GM12878 (cell line): ENCODE data around the gene FOXN4. TPM values are rescaled to one million over a fixed set of nuclear protein-coding genes. Genes with fewer than 3 reads are reported as not detected.

ENCODE experiments used
- ATAC-seq: fragments of 200-7000 bp; cut with Tn5 transposase; 3 replicates; pipeline ENCODE4 v1.9.1; 2020; ENCODE audit warnings: mild to moderate bottlenecking, moderate library complexity
- BruUV-seq: library from RNA; stranded (reverse); fragments of 400-500 nt; replicated peaks from 2 replicates; lab custom pipeline; 2021; lab: Mats Ljungman, UMichigan
- CTCF ChIA-PET: fragments of 300-600 bp; sonication (Branson Sonifier 250); formaldehyde crosslinking; extraction: SDS; loops from one replicate; lab custom pipeline; 2021; ENCODE audit warnings: inconsistent platforms; lab: Yijun Ruan, JAX
- POLR2A ChIA-PET: fragments of 350-600 bp; formaldehyde crosslinking; extraction: SDS; loops from one replicate; lab custom pipeline; 2021; ENCODE audit warnings: inconsistent platforms; lab: Charles Lee
- RAD21 ChIA-PET: fragments of 300-600 bp; sonication (Branson Sonifier 250); formaldehyde crosslinking; loops from one replicate; lab custom pipeline; 2023; ENCODE audit warnings: antibody characterized with exemption; ENCODE audit not compliant: unreplicated experiment; lab: Charles Lee
- SMC1A ChIA-PET: fragments of 300-600 bp; sonication (Branson Sonifier 250); formaldehyde crosslinking; loops from one replicate; lab custom pipeline; 2023; ENCODE audit not compliant: unreplicated experiment, uncharacterized antibody; lab: Charles Lee
- DNase-seq: peaks from one replicate; pipeline ENCODE4 v3.0.0-alpha.2; 2011; ENCODE audit warnings: low read depth, low spot score
- FAIRE-seq: peaks from 3 replicates; lab custom pipeline; 2011; peaks lifted over from hg19 to GRCh38; lab: Jason Lieb, UNC
- H2AFZ ChIP-seq: 2 replicates; pipeline ENCODE4 v1.6.0; 2011; ENCODE audit warnings: low read depth, low read length, control low read depth; ENCODE audit not compliant: control insufficient read depth
- H3K27ac ChIP-seq: 2 replicates; pipeline ENCODE4 v1.5.1; 2011; ENCODE audit warnings: control low read depth; ENCODE audit not compliant: control insufficient read depth, insufficient read depth
- H3K27me3 ChIP-seq, 2 experiments: replicated peaks in 1 of 2; 2 replicates each; pipeline versions ENCODE4 v1.6.0 to v1.6.1; 2011; ENCODE audit warnings: low read length in 1 of 2; ENCODE audit not compliant: control insufficient read depth in 2 of 2, insufficient read depth in 2 of 2
- H3K36me3 ChIP-seq, 2 experiments: 2 replicates each; pipeline ENCODE4 v1.5.1; 2011; ENCODE audit warnings: low read length in 1 of 2; ENCODE audit not compliant: control insufficient read depth in 2 of 2, insufficient read depth in 2 of 2
- H3K4me1 ChIP-seq: 2 replicates; pipeline ENCODE4 v1.6.1; 2011; ENCODE audit warnings: mild to moderate bottlenecking, low read length, moderate library complexity, mixed read lengths; ENCODE audit not compliant: control insufficient read depth, insufficient read depth
- H3K4me2 ChIP-seq: 2 replicates; pipeline ENCODE4 v1.6.0; 2011; ENCODE audit warnings: control low read depth; ENCODE audit not compliant: control insufficient read depth, insufficient read depth
- H3K4me3 ChIP-seq: fragments of 200-600 bp; sonication (generic); 2 replicates; pipeline ENCODE4 v1.5.1; 2016
- H3K79me2 ChIP-seq: 2 replicates; pipeline ENCODE4 v1.6.0; 2011; ENCODE audit warnings: low read length; ENCODE audit not compliant: control insufficient read depth, insufficient read depth
- H3K9ac ChIP-seq: 2 replicates; pipeline ENCODE4 v1.8.0; 2011; ENCODE audit warnings: low read length, control low read depth, mixed read lengths; ENCODE audit not compliant: control insufficient read depth, insufficient read depth
- H3K9me3 ChIP-seq: replicated peaks from 3 replicates; pipeline ENCODE4 v1.5.1; 2011; ENCODE audit warnings: mild to moderate bottlenecking, low read length; ENCODE audit not compliant: control insufficient read depth, insufficient read depth
- H4K20me1 ChIP-seq: 2 replicates; pipeline ENCODE4 v1.6.0; 2011; ENCODE audit not compliant: control insufficient read depth, insufficient read depth
- BRCA1 ChIP-seq: IDR thresholded peaks from 2 replicates; pipeline ENCODE4 v1.6.1; 2011; ENCODE audit warnings: low read depth, low read length, improper control_type of control experiment
- GABPA ChIP-seq: IDR thresholded peaks from 2 replicates; pipeline ENCODE4 v1.6.1; 2014; ENCODE audit warnings: antibody characterized with exemption, low read depth, mild to moderate bottlenecking, inconsistent platforms
- HCFC1 ChIP-seq: fragments of 150-350 bp; IDR thresholded peaks from 2 replicates; pipeline ENCODE4 v1.6.1; 2014; ENCODE audit warnings: low read length
- HDGF ChIP-seq: fragments of 450-650 bp; IDR thresholded peaks from 2 replicates; pipeline ENCODE4 v1.6.1; 2016; ENCODE audit warnings: antibody characterized with exemption
- IKZF2 ChIP-seq, 2 experiments: fragments of 450-650 bp; IDR thresholded peaks; 2 replicates each; pipeline ENCODE4 v1.6.1; 2017; ENCODE audit warnings: mild to moderate bottlenecking in 2 of 2, moderate library complexity in 2 of 2
- MEF2B ChIP-seq: fragments of 450-650 bp; IDR thresholded peaks from 2 replicates; pipeline ENCODE4 v1.6.1; 2018; ENCODE audit warnings: mild to moderate bottlenecking, moderate library complexity; ENCODE audit not compliant: partially characterized antibody, poor library complexity, severe bottlenecking
- USF1 ChIP-seq: IDR thresholded peaks from 2 replicates; pipeline ENCODE4 v1.6.1; 2011; ENCODE audit warnings: borderline replicate concordance, low read depth, mild to moderate bottlenecking, moderate library complexity, mixed read lengths, low read length; ENCODE audit not compliant: insufficient read depth; ENCODE audit errors: extremely low read length
- ZNF274 ChIP-seq: IDR thresholded peaks from one replicate; pipeline ENCODE4 v1.8.0; 2011; ENCODE audit not compliant: insufficient read length, insufficient read depth
- WGBS: methylation state at CpG from one replicate; pipeline ENCODE4 v1.1.6; 2016; ENCODE audit warnings: low lambda C conversion rate; ENCODE audit not compliant: insufficient replicate concordance, insufficient coverage; ENCODE audit errors: missing lambda C conversion rate; 5-methylcytosine and 5-hydroxymethylcytosine counted together
- in situ Hi-C: fragments of 300-500 bp; cut with MboI; formaldehyde crosslinking; loops from 9 replicates; pipeline ENCODE4 v1.14.3; 2018; ENCODE audit warnings: mixed read lengths
- intact Hi-C: fragments of 100-400 bp; cut with micrococcal nuclease; formaldehyde crosslinking; loops from one replicate; pipeline ENCODE4 v1.14.2; 2022; ENCODE audit not compliant: unreplicated experiment
- polyA plus RNA-seq, 11 experiments: library from polyadenylated mRNA; depleted of rRNA in 4 of 11; unstranded in 6 of 11; stranded (reverse) in 5 of 11; fragments of >200 nt; fragmentation: Nextera tagmentation in 4 of 11; fragmentation: Illumina TruSeq in 1 of 11; extraction: Ambion mirVana in 4 of 11; extraction: Trizol in 1 of 11; gene quantifications; 1 replicate in 1 of 11; 2 replicates in 10 of 11; pipeline versions ENCODE4 v1.2.1 to v1.2.3, GENCODE V29; 2011 to 2016; ENCODE audit warnings: inconsistent platforms in 2 of 11, missing spikeins in 2 of 11, low read depth in 1 of 11
- total RNA-seq, 4 experiments: library from RNA; depleted of rRNA in 3 of 4; stranded (reverse); fragments of >200 nt in 3 of 4; fragmentation: Illumina TruSeq in 1 of 4; extraction: Trizol in 1 of 4; gene quantifications; 2 replicates each; pipeline versions ENCODE4 v1.2.1 to v1.2.3, GENCODE V29; 2013 to 2021

The FOXN4 gene
- total and polyA plus RNA-seq, 10 of the 15 experiments (the other 5 are each of a cell fraction or from before 2014, with no cell fraction given) = not detected

DNA sequence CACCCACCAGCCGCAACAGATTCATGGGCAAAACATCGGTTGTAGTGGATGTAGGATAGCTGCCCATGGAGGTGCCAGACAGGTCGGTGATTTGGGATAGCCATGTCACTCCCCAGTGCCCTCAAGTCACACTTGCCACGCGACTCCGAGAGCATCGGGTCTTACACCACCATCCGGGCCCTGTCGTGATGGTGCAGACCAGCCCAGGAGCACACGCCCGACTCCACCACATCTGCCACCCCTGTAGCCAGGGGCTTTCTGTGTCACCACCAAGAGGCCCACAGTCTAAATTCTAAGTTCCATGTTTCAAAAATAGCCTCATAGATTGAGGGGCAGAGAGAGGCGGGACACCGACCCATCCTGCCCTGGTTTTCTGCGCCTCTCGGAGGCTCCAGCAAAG, 18.0 kb downstream of the FOXN4 start (continued):
- TF ChIP-seq MEF2B (no peak), HCFC1 (no peak), USF1 (no peak)
- TF ChIP-seq, all 136 proteins: peak for 0

DNA sequence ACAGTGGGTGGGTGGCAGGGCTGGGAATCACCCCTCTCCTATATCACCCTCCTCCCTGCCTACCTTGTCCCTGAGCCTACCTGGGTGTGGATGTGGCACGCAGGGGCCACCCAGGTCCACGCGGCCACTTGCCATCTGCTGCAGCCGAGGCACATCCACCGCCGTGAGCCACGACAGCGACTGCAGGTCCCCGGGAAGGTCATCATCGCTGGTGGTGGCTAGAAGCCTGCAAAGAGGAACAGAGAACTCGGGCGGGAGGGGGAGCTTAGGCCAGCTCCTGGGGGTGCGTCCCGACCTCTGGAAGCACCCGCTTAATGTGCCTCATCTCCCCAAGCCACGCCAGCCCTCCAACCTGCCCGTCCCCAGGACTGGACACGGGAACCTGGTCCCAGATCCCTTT, 19.0 kb downstream of the FOXN4 start:
- ATAC-seq (no peak), FAIRE-seq (no peak), DNase-seq (no peak)
- in situ Hi-C loops (no loop called here), intact Hi-C loops (no loop called here)
- H3K36me3 ChIP-seq = no peaks in the 10 kb centered on the region
- peaks cover 1 to 3% of the 10 kb centered on the region in 2 experiments; a peak in 3 of 4 replicates for H3K27me3 ChIP-seq
- no TSS peak for BruUV-seq
- SMC1A ChIA-PET = no interaction called here
- H2AFZ ChIP-seq = no peak overlapping the region
- whole genome bisulfite sequencing = 71% methylated on average over 18 of the region's 18 CpGs
- H3K9me3 ChIP-seq = no peaks in the 10 kb centered on the region
- RAD21 ChIA-PET = no interaction called here
- no peaks in the 10 kb centered on the region for H4K20me1 ChIP-seq
- no peak overlapping the region for H3K4me3 ChIP-seq
- no peaks in the 10 kb centered on the region for H3K79me2 ChIP-seq
- no peaks in the 10 kb centered on the region for H3K4me1 ChIP-seq
- no peak overlapping the region for H3K27ac ChIP-seq
- TF ChIP-seq BRCA1 = no peak
- TF ChIP-seq HDGF = no peak
- no peak for TF ChIP-seq ZNF274
- no peak for TF ChIP-seq IKZF2 (IDR thresholded peaks at IDR 0.05)
- no peak for TF ChIP-seq GABPA
- CTCF ChIA-PET = no interaction called here
- POLR2A ChIA-PET = no interaction called here
- H3K4me2 ChIP-seq = no peak overlapping the region
- no peak overlapping the region for H3K9ac ChIP-seq
